HG02588 (cell line): ENCODE data around the gene PRR23A.
"Not testable (repeated sequence)": the region's sequence is repeated elsewhere in the genome, so short reads cannot be mapped to it uniquely, and the experiment has no call there.

ENCODE experiments used
- ATAC-seq: cut with Tn5 transposase; IDR thresholded peaks from one replicate; pipeline ENCODE4 v1.9.1; 2021; ENCODE audit warnings: mild to moderate bottlenecking, moderate library complexity; ENCODE audit not compliant: unreplicated experiment

Gene PRR23A

GRCh38 chr3:139006051-139006716 lies at the start of gene PRR23A:
Gene PRR23A, minus strand, starts transcription at chr3:139006268. Its CDS starts 0 bp downstream, at chr3:139006268.
- ATAC-seq: no peak

GRCh38 chr3:139052802-139053600 lies 46.9 kb upstream of the PRR23A start:
- no peak for ATAC-seq

- no peak for ATAC-seq
Observed at GRCh38 chr3:139044366-139045210, 38.5 kb upstream of the PRR23A start, which contains the start of gene PRR23C. Gene PRR23C, minus strand, starts transcription at chr3:139044892. Its CDS starts 272 bp downstream, at chr3:139044620.

GRCh38 chr3:139043554-139044365 lies 37.7 kb upstream of the PRR23A start:
- ATAC-seq: no peak

GRCh38 chr3:139037478-139037877 lies 31.4 kb upstream of the PRR23A start:
- no peak for ATAC-seq

- ATAC-seq: no peak
Observed at GRCh38 chr3:139032326-139033002, 26.4 kb upstream of the PRR23A start.

- not testable (repeated sequence) for ATAC-seq
Observed at GRCh38 chr3:139030576-139030975, 24.5 kb upstream of the PRR23A start.

GRCh38 chr3:139024968-139025367 lies 18.9 kb upstream of the PRR23A start:
- ATAC-seq: no peak

- ATAC-seq: no peak
Observed at GRCh38 chr3:139020868-139021234, 14.8 kb upstream of the PRR23A start, which contains the start of gene PRR23B. Gene PRR23B, minus strand, starts transcription at chr3:139020926. Its CDS starts 265 bp downstream, at chr3:139020661.

- ATAC-seq: no peak
Observed at GRCh38 chr3:139020036-139020867, 14.2 kb upstream of the PRR23A start.

- ATAC-seq: no peak
Observed at GRCh38 chr3:139016430-139017048, 10.5 kb upstream of the PRR23A start.

GRCh38 chr3:139005356-139005993 lies 593 bp downstream of the PRR23A start:
- no peak for ATAC-seq

- no peak for ATAC-seq
Observed at GRCh38 chr3:138995706-138996105, 10.4 kb downstream of the PRR23A start.

GRCh38 chr3:138987181-138987580 lies 18.9 kb downstream of the PRR23A start:
- no peak for ATAC-seq

- ATAC-seq: no peak
Observed at GRCh38 chr3:138985932-138986331, 20.1 kb downstream of the PRR23A start.

GRCh38 chr3:138984816-138985215 lies 21.3 kb downstream of the PRR23A start:
- no peak for ATAC-seq

- ATAC-seq: no peak
Observed at GRCh38 chr3:138976047-138976446, 30.0 kb downstream of the PRR23A start.

GRCh38 chr3:138975351-138975750 lies 30.7 kb downstream of the PRR23A start:
- no peak for ATAC-seq
